Osteocyte (in vitro differentiated cells): ENCODE results near the gene PLXDC2. TPM values are rescaled to one million over a fixed set of nuclear protein-coding genes. Genes with fewer than 3 reads are reported as not detected.

Source experiments
- DNase-seq: peaks from one replicate; pipeline ENCODE4 v3.0.0; 2021; ENCODE audit warnings: mixed read lengths; ENCODE audit not compliant: unreplicated experiment; ENCODE audit errors: extremely low spot score
- H3K27ac Mint-ChIP-seq: one replicate; pipeline ENCODE4 v1.8.0; 2021; ENCODE audit warnings: mild to moderate bottlenecking, mixed read lengths; ENCODE audit not compliant: unreplicated experiment
- H3K27me3 Mint-ChIP-seq: one replicate; pipeline ENCODE4 v1.8.0; 2021; ENCODE audit warnings: mixed read lengths; ENCODE audit not compliant: unreplicated experiment
- H3K36me3 Mint-ChIP-seq: one replicate; pipeline ENCODE4 v1.8.0; 2021; ENCODE audit warnings: mixed read lengths; ENCODE audit not compliant: unreplicated experiment
- H3K4me1 Mint-ChIP-seq: one replicate; pipeline ENCODE4 v1.8.0; 2021; ENCODE audit warnings: mixed read lengths; ENCODE audit not compliant: unreplicated experiment
- H3K4me3 Mint-ChIP-seq: one replicate; pipeline ENCODE4 v1.8.0; 2021; ENCODE audit warnings: mild to moderate bottlenecking, moderate library complexity, mixed read lengths; ENCODE audit not compliant: unreplicated experiment
- H3K9me3 Mint-ChIP-seq: one replicate; pipeline ENCODE4 v1.8.0; 2021; ENCODE audit warnings: mixed read lengths; ENCODE audit not compliant: unreplicated experiment
- CTCF ChIP-seq: fragments of 200-600 bp; sonication (generic); IDR thresholded peaks from 2 replicates; pipeline ENCODE4 v1.5.0; 2021; ENCODE audit warnings: antibody characterized with exemption, mild to moderate bottlenecking, moderate library complexity
- total RNA-seq: library from RNA; stranded (reverse); gene quantifications from 2 replicates; pipeline ENCODE4 v1.2.1, GENCODE V29; 2021

The PLXDC2 gene
- total RNA-seq, 1 donor from 2014 or later: 33.2 TPM

- no peaks in the 10 kb centered on the region for H3K4me1 Mint-ChIP-seq
- TF ChIP-seq CTCF: no peak
- no peak overlapping the region for H3K4me3 Mint-ChIP-seq
- H3K27me3 Mint-ChIP-seq: no peaks in the 10 kb centered on the region
- H3K36me3 Mint-ChIP-seq: peaks cover 2% of the 10 kb centered on the region
- H3K27ac Mint-ChIP-seq: no peak overlapping the region
- no peak for DNase-seq
- H3K9me3 Mint-ChIP-seq: peaks cover 20% of the 10 kb centered on the region
Observed at GRCh38 chr10:20265146-20265545, 448.9 kb downstream of the PLXDC2 start.

- Mint-ChIP-seq H3K9me3 (peaks cover 6% of the 10 kb centered on the region), H3K27me3 (no peaks in the 10 kb centered on the region), H3K27ac (no peak overlapping the region)
Observed at GRCh38 chr10:20267734-20268133, 451.5 kb downstream of the PLXDC2 start.

GRCh38 chr10:20271490-20271889, 455.3 kb downstream of the PLXDC2 start:
- H3K4me3 Mint-ChIP-seq: no peak overlapping the region
- no peak for DNase-seq
- peaks cover 3% of the 10 kb centered on the region for H3K4me1 Mint-ChIP-seq
- TF ChIP-seq CTCF: no peak
- no peak overlapping the region for H3K27ac Mint-ChIP-seq
- no peaks in the 10 kb centered on the region for H3K36me3 Mint-ChIP-seq
- H3K9me3 Mint-ChIP-seq: no peaks in the 10 kb centered on the region
- H3K27me3 Mint-ChIP-seq: no peaks in the 10 kb centered on the region

More at GRCh38 chr10:20267734-20268133, 451.5 kb downstream of the PLXDC2 start:
- no peaks in the 10 kb centered on the region for H3K4me1 Mint-ChIP-seq
- no peaks in the 10 kb centered on the region for H3K36me3 Mint-ChIP-seq
- H3K4me3 Mint-ChIP-seq: no peak overlapping the region
- TF ChIP-seq CTCF: no peak
- no peak for DNase-seq

GRCh38 chr10:20272608-20273007, 456.4 kb downstream of the PLXDC2 start:
- no peaks in the 10 kb centered on the region for H3K9me3 Mint-ChIP-seq
- TF ChIP-seq CTCF: no peak
- DNase-seq: no peak
- H3K27ac Mint-ChIP-seq: no peak overlapping the region
- H3K36me3 Mint-ChIP-seq: no peaks in the 10 kb centered on the region
- no peak overlapping the region for H3K4me3 Mint-ChIP-seq
- H3K4me1 Mint-ChIP-seq: peaks cover 3% of the 10 kb centered on the region
- H3K27me3 Mint-ChIP-seq: no peaks in the 10 kb centered on the region

- Mint-ChIP-seq H3K27ac (no peak overlapping the region), H3K4me1 (peaks cover 3% of the 10 kb centered on the region)
Observed at GRCh38 chr10:20274571-20274970, 458.3 kb downstream of the PLXDC2 start.

More at GRCh38 chr10:20274571-20274970, 458.3 kb downstream of the PLXDC2 start:
- H3K27me3 Mint-ChIP-seq: no peaks in the 10 kb centered on the region
- no peak for DNase-seq
- no peaks in the 10 kb centered on the region for H3K9me3 Mint-ChIP-seq
- no peak overlapping the region for H3K4me3 Mint-ChIP-seq
- no peaks in the 10 kb centered on the region for H3K36me3 Mint-ChIP-seq
- TF ChIP-seq CTCF: no peak
